A549 (cell line): Measurements from ENCODE around the gene KLF6. TPM values are rescaled to one million over a fixed set of nuclear protein-coding genes. Genes with fewer than 3 reads are reported as not detected.

Experiments used
- ATAC-seq, 2 experiments: fragments of 200-7000 bp in 1 of 2; fragments of >200 bp in 1 of 2; cut with Nextera tagmentation in 1 of 2; cut with Tn5 transposase in 1 of 2; 3 replicates each; pipeline versions ENCODE4 v1.8.0 to v1.9.1; 2018 to 2020; ENCODE audit warnings: mild to moderate bottlenecking in 1 of 2, moderate library complexity in 1 of 2
- CTCF ChIA-PET: fragments of 300-600 bp; sonication (Branson Sonifier 250); formaldehyde crosslinking; extraction: SDS; loops from one replicate; lab custom pipeline; 2021; ENCODE audit warnings: antibody characterized with exemption, inconsistent platforms; lab: Yijun Ruan, JAX
- POLR2A ChIA-PET: fragments of 350-600 bp; formaldehyde crosslinking; extraction: SDS; loops from one replicate; lab custom pipeline; 2021; ENCODE audit warnings: antibody characterized with exemption, inconsistent platforms; lab: Yijun Ruan, JAX
- DNase-seq, 2 experiments: peaks; one replicate each; pipeline versions ENCODE4 v3.0.0 to v3.0.0-alpha.2; 2011 to 2016; ENCODE audit warnings: low read depth in 1 of 2, low spot score in 1 of 2
- FAIRE-seq: peaks from 2 replicates; lab custom pipeline; 2011; peaks lifted over from hg19 to GRCh38; lab: Jason Lieb, UNC
- H3K27ac ChIP-seq, 2 experiments: fragments of >200 bp; sonication (Bioruptor Twin); formaldehyde crosslinking; 3 replicates each; pipeline ENCODE4 v1.5.1; 2016 to 2017
- H3K4me1 ChIP-seq: fragments of >200 bp; sonication (Bioruptor Twin); formaldehyde crosslinking; 3 replicates; pipeline ENCODE4 v1.6.1; 2016
- H3K4me2 ChIP-seq: fragments of >200 bp; sonication (Bioruptor Twin); formaldehyde crosslinking; 3 replicates; pipeline ENCODE4 v1.6.1; 2016
- H3K4me3 ChIP-seq: fragments of >200 bp; sonication (Bioruptor Twin); formaldehyde crosslinking; 3 replicates; pipeline ENCODE4 v1.5.1; 2016
- H3K9me3 ChIP-seq: fragments of >200 bp; sonication (Bioruptor Twin); formaldehyde crosslinking; 3 replicates; pipeline ENCODE4 v1.6.1; 2016
- ATOH8 ChIP-seq: fragments of 250-450 bp; sonication (Bioruptor Pico); IDR thresholded peaks from 2 replicates; pipeline ENCODE4 v1.5.0; 2020; ENCODE audit warnings: low read depth, mild to moderate bottlenecking, moderate library complexity
- CHD4 ChIP-seq: fragments of 200-600 bp; sonication (generic); IDR thresholded peaks from 2 replicates; pipeline ENCODE4 v1.6.1; 2016; ENCODE audit warnings: antibody characterized with exemption, mild to moderate bottlenecking, borderline replicate concordance
- CTCF ChIP-seq: fragments of >200 bp; sonication (Bioruptor Twin); formaldehyde crosslinking; IDR thresholded peaks from 3 replicates; pipeline ENCODE4 v1.5.1; 2016
- EHF ChIP-seq: fragments of 250-450 bp; sonication (Bioruptor Pico); IDR thresholded peaks from 2 replicates; pipeline ENCODE4 v1.5.0; 2020; ENCODE audit warnings: mild to moderate bottlenecking
- EP300 ChIP-seq, 2 experiments: fragments of >200 bp; sonication (Bioruptor Twin); formaldehyde crosslinking; IDR thresholded peaks; 2 replicates in 1 of 2; 3 replicates in 1 of 2; pipeline ENCODE4 v1.6.1; 2016 to 2017
- ESRRA ChIP-seq: fragments of 150-350 bp; IDR thresholded peaks from 2 replicates; pipeline ENCODE4 v1.6.1; 2014; ENCODE audit warnings: mild to moderate bottlenecking, low read length, borderline replicate concordance
- FOSB ChIP-seq: fragments of 250-450 bp; sonication (Bioruptor Pico); IDR thresholded peaks from 2 replicates; pipeline ENCODE4 v1.5.0; 2020; ENCODE audit warnings: mild to moderate bottlenecking, moderate library complexity
- FOSL2 ChIP-seq, 2 experiments: fragments of 450-650 bp in 1 of 2; fragments of >200 bp in 1 of 2; sonication (Bioruptor Twin) in 1 of 2; formaldehyde crosslinking; IDR thresholded peaks; 2 replicates each; pipeline versions ENCODE4 v1.5.0 to v1.6.1; 2016 to 2020; ENCODE audit warnings: mild to moderate bottlenecking in 1 of 2, moderate library complexity in 1 of 2
- HES2 ChIP-seq: fragments of >200 bp; sonication (Bioruptor Twin); formaldehyde crosslinking; IDR thresholded peaks from 2 replicates; pipeline ENCODE4 v1.6.1; 2016
- HOXA7 ChIP-seq: fragments of 250-450 bp; sonication (Bioruptor Pico); IDR thresholded peaks from 2 replicates; pipeline ENCODE4 v1.5.0; 2020; ENCODE audit warnings: mild to moderate bottlenecking, moderate library complexity
- HOXB5 ChIP-seq: fragments of 250-450 bp; sonication (Bioruptor Pico); IDR thresholded peaks from 2 replicates; pipeline ENCODE4 v1.5.0; 2020; ENCODE audit warnings: mild to moderate bottlenecking, moderate library complexity
- JUN ChIP-seq, 2 experiments: fragments of >200 bp; sonication (Bioruptor Twin); formaldehyde crosslinking; IDR thresholded peaks; 2 replicates in 1 of 2; 3 replicates in 1 of 2; pipeline ENCODE4 v1.6.1; 2016 to 2017
- KDM5A ChIP-seq: fragments of 200-600 bp; sonication (generic); IDR thresholded peaks from 2 replicates; pipeline ENCODE4 v1.6.1; 2016; ENCODE audit warnings: antibody characterized with exemption, mild to moderate bottlenecking
- MAX ChIP-seq: IDR thresholded peaks from 2 replicates; pipeline ENCODE4 v1.6.1; 2012
- MAZ ChIP-seq: fragments of 150-350 bp; IDR thresholded peaks from 2 replicates; pipeline ENCODE4 v1.6.1; 2014; ENCODE audit warnings: antibody characterized with exemption, low read depth, low read length, borderline replicate concordance
- MYC ChIP-seq: IDR thresholded peaks from 2 replicates; pipeline ENCODE4 v1.6.1; 2012; ENCODE audit warnings: mild to moderate bottlenecking, inconsistent platforms, low read length, improper control_type of control experiment, borderline replicate concordance
- NPAS2 ChIP-seq: fragments of 250-450 bp; sonication (Bioruptor Pico); IDR thresholded peaks from 2 replicates; pipeline ENCODE4 v1.8.0; 2022; ENCODE audit warnings: mild to moderate bottlenecking, moderate library complexity, borderline replicate concordance
- POLR2A ChIP-seq: IDR thresholded peaks from 2 replicates; pipeline ENCODE4 v1.6.1; 2012; ENCODE audit warnings: mild to moderate bottlenecking, low read length
- POLR2AphosphoS2 ChIP-seq: conservative IDR thresholded peaks from 2 replicates; pipeline ENCODE4 v1.6.1; 2012; ENCODE audit warnings: low read length, improper control_type of control experiment, inconsistent platforms
- RARB ChIP-seq: fragments of 250-450 bp; sonication (Bioruptor Pico); IDR thresholded peaks from 2 replicates; pipeline ENCODE4 v1.8.0; 2021; ENCODE audit warnings: mild to moderate bottlenecking, moderate library complexity
- RNF2 ChIP-seq: fragments of 200-600 bp; sonication (generic); IDR thresholded peaks from 2 replicates; pipeline ENCODE4 v1.6.1; 2016; ENCODE audit warnings: low read depth, mild to moderate bottlenecking, antibody characterized with exemption, moderate library complexity, borderline replicate concordance
- TFCP2L1 ChIP-seq: fragments of 250-450 bp; sonication (Bioruptor Pico); IDR thresholded peaks from 2 replicates; pipeline ENCODE4 v1.5.0; 2021; ENCODE audit warnings: mild to moderate bottlenecking
- USF2 ChIP-seq: fragments of 450-650 bp; IDR thresholded peaks from 2 replicates; pipeline ENCODE4 v1.6.1; 2014; ENCODE audit warnings: antibody characterized with exemption
- ZC3H11A ChIP-seq: fragments of 450-650 bp; IDR thresholded peaks from 2 replicates; pipeline ENCODE4 v1.6.1; 2014; ENCODE audit warnings: antibody characterized with exemption, mild to moderate bottlenecking
- ZFP36 ChIP-seq: fragments of 450-650 bp; IDR thresholded peaks from 2 replicates; pipeline ENCODE4 v1.6.1; 2014; ENCODE audit warnings: borderline replicate concordance; ENCODE audit not compliant: partially characterized antibody
- ZNF302 ChIP-seq: fragments of 250-450 bp; sonication (Bioruptor Pico); IDR thresholded peaks from 2 replicates; pipeline ENCODE4 v1.9.0; 2021; ENCODE audit warnings: inconsistent platforms, mild to moderate bottlenecking, moderate library complexity
- ZSCAN20 ChIP-seq: fragments of 250-450 bp; sonication (Bioruptor Pico); IDR thresholded peaks from 2 replicates; pipeline ENCODE4 v1.8.0; 2022; ENCODE audit warnings: mild to moderate bottlenecking, moderate library complexity
- WGBS: methylation state at CpG from one replicate; pipeline ENCODE4 v1.1.6; 2017; ENCODE audit errors: missing lambda C conversion rate; 5-methylcytosine and 5-hydroxymethylcytosine counted together
- polyA plus RNA-seq, 4 experiments: library from polyadenylated mRNA; depleted of rRNA in 3 of 4; stranded (reverse); fragments of >200 nt; fragmentation: RNase III in 1 of 4; extraction: RNeasy Plus Mini Kit Qiagen cat#74134 plus additional on column Dnase treatment in 1 of 4; gene quantifications; 2 replicates in 3 of 4; 3 replicates in 1 of 4; pipeline ENCODE4 v1.2.3, GENCODE V29; 2011 to 2017

Gene KLF6
- polyA plus RNA-seq, 2 of the 4 experiments (the other 2 are of a cell fraction), result 31.9 to 86.8 TPM

GRCh38 chr10:3786295-3787015 lies 1.4 kb upstream of the KLF6 start:
- peak in 1 of 2 experiments; percentile 30 for DNase-seq
- ChIA-PET POLR2A (interaction anchor here (0.6 to 4.0 kb wide), 18 partner anchors 9 to 985 kb away, joined by 3 to 79 read pairs (median 16); no protein-coding TSS in a partner anchor), CTCF (interaction anchor here (1.4 to 1.9 kb wide), 3 partner anchors 10 to 871 kb away, joined by 3 to 8 read pairs (median 3); no protein-coding TSS in a partner anchor)
- H3K9me3 ChIP-seq, result no peaks in the 10 kb centered on the region
- peak overlapping the region; percentile 91 for H3K4me2 ChIP-seq
- peaks cover 15% of the 10 kb centered on the region for H3K4me1 ChIP-seq
- ATAC-seq, result no peak
- 89% methylated on average over 17 of the region's 18 CpGs for WGBS
- peak overlapping the region; percentile 100 for H3K27ac ChIP-seq
- FAIRE-seq, result no peak
- TF ChIP-seq KDM5A, result no peak
- TF ChIP-seq RARB, result peak; percentile 82
- no peak for TF ChIP-seq ESRRA
- peak; percentile 72; the same call in 1 of the 2 replicates for TF ChIP-seq TFCP2L1 (CRISPR knock-in tag)
- 0 out of 2 replicates have a peak, but pooled peaks have one; percentile 9 for TF ChIP-seq HOXB5 (CRISPR knock-in tag)
- no peak for TF ChIP-seq CHD4
- no peak for TF ChIP-seq MAZ
- no peak for TF ChIP-seq ATOH8 (CRISPR knock-in tag)
- TF ChIP-seq POLR2A, result peak; percentile 25; the same call in 1 of the 2 replicates
- peak; percentile 59; the same call in 1 of the 2 replicates for TF ChIP-seq FOSB
- no peak for TF ChIP-seq ZC3H11A
- TF ChIP-seq EP300 (IDR thresholded peaks at IDR 0.05), result no peak
- TF ChIP-seq MAX, result no peak
- 0 out of 2 replicates have a peak, but pooled peaks have one; percentile 30 for TF ChIP-seq ZNF302 (CRISPR knock-in tag)
- TF ChIP-seq USF2, result no peak
- no peak for TF ChIP-seq RNF2
- peak; percentile 85 for TF ChIP-seq HOXA7 (CRISPR knock-in tag)
- peak overlapping the region; percentile 82 for H3K4me3 ChIP-seq

GRCh38 chr10:3785851-3786271 lies 852 bp upstream of the KLF6 start:
- peak overlapping the region; percentile 82 for H3K4me3 ChIP-seq
- ATAC-seq, result peak; percentile 1 to 13; a peak in 3 of 6 replicates
- peaks cover 21% of the 10 kb centered on the region for H3K4me1 ChIP-seq
- POLR2A ChIA-PET, result interaction anchor here (0.5 to 4.0 kb wide), 46 partner anchors 8 to 986 kb away, joined by 3 to 79 read pairs (median 6); no protein-coding TSS in a partner anchor
- under 1% methylated on average over 18 of the region's 18 CpGs for WGBS
- H3K27ac ChIP-seq, result peak overlapping the region; percentile 100
- CTCF ChIA-PET, result interaction anchor here (1.4 to 1.9 kb wide), 3 partner anchors 11 to 871 kb away, joined by 3 to 8 read pairs (median 3); no protein-coding TSS in a partner anchor
- H3K9me3 ChIP-seq, result no peaks in the 10 kb centered on the region
- H3K4me2 ChIP-seq, result peak overlapping the region; percentile 91
- DNase-seq, result peak in 1 of 2 experiments; percentile 64
- no peak for FAIRE-seq
- TF ChIP-seq MYC (no peak), EHF (CRISPR knock-in tag) (no peak), USF2 (no peak), HOXA7 (CRISPR knock-in tag) (peak; percentile 83; the same call in 1 of the 2 replicates), NPAS2 (CRISPR knock-in tag) (no peak), POLR2AphosphoS2 (no peak), ZSCAN20 (no peak), TFCP2L1 (CRISPR knock-in tag) (no peak), HES2 (no peak), EP300 (IDR thresholded peaks at IDR 0.05) (no peak), FOSL2 (IDR thresholded peaks at IDR 0.05) (no peak), FOSL2 (CRISPR knock-in tag; IDR thresholded peaks at IDR 0.05) (peak; percentile 1; the same call in 1 of the 2 replicates), POLR2A (no peak; the same call in 1 of the 2 replicates), CTCF (no peak), KDM5A (no peak), ZFP36 (no peak), FOSB (peak; percentile 90), JUN (IDR thresholded peaks at IDR 0.05) (peak; percentile 15 to 27; a peak in 2 of 5 replicates)
